GM19193 (cell line): Measurements from ENCODE around the gene LAMB1.

ENCODE experiments used
- POLR2A ChIP-seq: IDR thresholded peaks from 4 replicates; pipeline ENCODE4 v1.6.1; 2011; ENCODE audit not compliant: insufficient read depth, insufficient read length; ENCODE audit errors: extremely low read depth

Gene LAMB1

DNA sequence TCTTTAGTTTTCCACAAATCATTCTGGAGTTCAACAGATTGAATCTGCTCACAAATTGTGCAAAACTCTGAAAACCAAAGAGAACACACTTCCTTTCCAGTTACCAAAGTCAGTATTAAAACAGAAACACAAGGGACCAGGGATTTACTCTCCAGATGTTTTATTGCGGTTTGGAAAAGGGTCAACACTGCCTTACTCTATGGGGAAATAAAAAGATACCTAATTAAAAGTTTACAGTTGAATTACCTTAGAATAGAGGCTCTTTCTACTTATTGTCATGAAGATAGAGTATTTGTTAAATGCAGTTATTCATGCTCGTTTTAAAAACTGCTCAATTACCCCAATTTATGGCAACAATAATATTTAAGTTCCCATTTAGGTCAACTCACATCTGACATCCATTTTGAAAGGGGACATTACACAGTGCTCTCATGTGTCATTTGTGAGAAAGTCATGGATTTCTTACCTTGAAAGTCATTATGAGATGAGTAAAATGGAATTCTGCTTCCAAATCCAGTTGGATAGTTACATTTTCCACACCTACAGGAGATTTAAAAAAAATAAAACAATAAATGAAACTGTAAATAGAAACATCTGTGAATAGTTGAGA, 8.4 kb downstream of the LAMB1 start:
- no peak for TF ChIP-seq POLR2A

DNA sequence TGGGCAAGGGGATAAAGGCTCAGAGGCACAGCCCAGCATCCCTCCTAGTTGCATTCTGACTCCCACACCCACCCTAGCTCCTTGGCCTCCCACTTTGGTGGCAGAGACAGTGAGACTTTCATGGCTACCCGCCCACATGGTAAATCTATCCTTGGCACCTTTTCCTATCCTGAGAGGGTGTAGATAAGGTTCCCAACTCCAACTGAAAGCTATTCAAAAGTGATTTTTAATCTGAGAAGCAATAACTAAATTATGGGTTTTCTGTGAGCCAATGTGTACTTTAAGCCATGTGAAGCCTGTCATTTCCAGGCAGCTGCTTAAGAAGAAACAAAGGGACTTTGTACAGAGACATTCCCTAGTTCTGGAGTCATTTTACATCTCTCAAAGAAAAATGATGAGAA, 9.1 kb downstream of the LAMB1 start:
- TF ChIP-seq POLR2A, result no peak

DNA sequence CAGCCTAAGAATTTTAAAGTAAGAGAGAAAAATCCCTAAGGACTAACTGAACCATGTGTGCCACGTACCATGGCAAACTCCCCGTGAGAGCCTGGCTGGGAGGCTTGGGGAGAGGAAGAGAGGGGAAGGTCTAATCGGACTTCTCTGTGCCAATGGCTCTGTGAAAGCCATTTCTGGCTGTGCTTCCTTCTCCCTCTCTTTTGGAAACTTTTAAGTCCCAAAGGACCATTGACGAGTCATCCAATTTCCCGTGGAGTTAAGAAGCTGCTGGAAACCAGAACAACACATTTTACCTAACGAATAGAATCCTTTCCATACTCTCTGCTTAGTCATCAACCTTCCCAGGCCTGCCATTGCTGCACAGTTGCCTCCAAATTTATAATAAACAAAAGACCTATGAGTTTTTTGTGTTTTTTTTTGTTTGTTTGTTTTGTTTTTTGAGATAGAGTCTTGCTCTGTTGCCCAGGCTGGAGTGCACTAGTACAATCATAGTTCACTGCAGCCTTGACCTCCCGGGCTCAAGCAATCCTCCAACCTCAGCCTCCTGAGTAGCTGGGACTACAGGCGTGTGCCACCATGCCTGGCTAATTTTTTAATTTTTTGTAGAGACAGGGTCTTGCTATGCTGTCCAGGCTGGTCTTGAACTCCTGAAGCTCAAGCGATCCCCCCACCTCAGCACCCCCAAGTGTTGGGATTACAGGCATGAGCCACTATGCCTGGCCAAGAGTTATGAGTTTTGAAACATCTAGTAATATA, 13.2 kb downstream of the LAMB1 start:
- TF ChIP-seq POLR2A, result no peak

DNA sequence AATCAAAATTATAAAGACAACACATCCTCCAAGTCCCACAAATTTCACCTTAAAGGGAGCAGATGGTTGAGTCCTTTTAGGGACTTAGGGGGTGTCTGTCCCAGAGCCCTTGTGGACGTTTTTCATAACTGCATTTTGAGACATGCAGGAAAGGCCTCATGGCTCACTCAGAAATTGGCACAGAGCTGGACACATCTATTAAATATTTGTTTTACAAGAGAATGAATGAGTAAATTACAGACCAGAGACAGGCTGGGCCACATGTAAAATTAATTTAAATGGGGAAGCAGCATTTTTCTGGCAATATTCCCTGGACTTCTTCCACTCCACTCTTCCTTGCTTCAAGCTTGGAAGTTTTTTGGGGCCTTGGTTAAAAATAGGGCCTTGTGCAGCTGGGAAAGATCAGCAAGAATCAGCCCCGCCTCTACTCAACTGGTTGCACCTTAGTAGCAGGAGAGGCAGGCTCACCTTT, 20.0 kb downstream of the LAMB1 start:
- no peak for TF ChIP-seq POLR2A

DNA sequence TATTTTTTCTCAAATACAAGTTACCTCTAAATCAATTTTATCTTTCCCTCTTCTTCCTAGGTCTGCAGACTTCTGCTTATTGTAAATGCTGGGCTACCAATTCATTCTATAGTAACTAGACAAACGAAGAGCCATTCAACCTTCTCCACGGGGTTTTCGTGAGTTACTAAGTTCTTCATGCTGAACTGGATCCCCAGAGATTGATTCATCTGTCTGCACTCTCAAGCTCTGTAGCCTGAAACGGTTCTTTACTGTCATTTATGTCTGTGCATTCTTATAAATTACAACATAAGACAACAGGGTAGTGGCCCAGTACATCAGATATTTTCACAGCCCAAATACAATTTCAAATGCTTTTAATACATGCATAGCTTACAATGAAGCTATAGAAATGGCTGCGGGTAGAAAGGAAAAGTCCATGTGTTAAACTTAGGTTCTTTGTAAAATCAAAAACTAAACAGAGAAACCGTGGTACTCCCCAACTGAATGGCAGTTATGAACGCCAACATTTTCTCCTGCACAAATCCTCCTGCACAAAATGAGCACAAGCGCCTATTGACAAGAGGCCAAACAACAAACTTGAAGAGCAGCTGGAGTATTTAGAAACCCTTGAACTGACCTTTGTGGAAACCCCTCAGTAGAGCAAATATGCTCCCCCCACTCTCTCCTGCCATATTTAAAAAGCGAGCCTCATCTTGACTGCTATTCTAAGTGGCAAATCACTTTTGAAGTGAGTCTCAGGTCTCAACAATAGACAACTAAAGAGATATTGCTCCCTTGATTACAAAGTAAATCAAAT, 20.7 kb downstream of the LAMB1 start:
- no peak for TF ChIP-seq POLR2A

DNA sequence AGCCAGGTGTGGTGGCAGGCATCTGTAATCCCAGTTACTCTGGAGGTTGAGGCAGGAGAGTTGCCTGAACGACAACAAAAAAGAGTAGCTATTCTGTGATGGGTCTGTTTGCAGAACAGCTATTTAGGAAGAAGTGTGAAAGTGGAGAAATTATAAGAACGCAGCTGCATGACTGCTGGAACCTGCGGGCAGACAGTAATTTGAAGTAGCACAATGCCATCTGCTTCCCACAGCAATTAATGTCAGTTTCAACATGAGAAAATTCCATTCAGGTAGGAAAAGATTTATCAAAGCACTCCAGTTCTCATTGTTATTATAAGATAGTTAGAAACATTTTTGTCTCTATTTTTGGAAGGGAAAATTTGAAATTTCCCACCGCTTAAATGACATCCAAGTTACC, 21.5 kb downstream of the LAMB1 start:
- no peak for TF ChIP-seq POLR2A

DNA sequence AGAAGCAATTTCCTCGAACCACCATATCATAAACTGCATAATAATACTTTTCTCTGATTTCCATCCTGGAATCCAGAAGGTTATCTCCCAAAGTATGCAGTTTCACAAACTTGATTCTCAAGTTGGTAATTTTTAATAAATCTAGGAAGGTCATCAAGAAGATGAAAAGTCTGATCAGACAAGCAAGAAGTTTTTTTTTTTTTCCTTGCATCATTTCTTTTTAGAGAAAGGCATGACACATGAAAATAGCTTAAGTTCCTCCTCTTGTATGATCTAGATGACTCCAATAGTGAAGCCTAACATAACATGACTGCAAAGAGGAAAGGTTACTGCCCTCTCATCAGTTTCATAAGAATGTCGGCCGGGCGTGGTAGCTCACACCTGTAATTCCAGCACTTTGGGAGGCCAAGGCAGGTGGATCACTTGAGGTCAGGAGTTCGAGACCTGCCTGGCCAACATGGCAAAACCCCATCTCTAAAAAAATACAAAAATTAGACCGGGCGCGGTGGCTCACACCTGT, 22.2 kb downstream of the LAMB1 start:
- TF ChIP-seq POLR2A, result no peak

DNA sequence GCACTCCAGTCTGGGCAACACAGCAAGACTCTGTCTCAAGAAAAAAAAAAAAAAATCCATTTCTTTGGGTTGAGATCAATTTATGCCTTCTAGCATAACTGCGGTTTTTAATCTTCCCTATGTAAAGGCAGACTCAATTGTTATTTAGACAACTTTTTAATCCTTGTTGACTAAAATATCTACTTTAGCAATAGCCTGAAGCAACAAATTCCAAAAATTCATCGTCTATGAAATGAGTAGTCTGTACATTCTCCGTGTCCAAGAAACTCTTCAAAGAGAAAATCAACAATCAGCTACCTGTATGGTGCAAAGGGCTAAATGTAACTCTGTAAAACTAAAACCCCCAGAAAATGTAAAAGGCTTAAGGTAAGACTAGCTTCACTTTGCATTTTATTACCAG, 22.8 kb downstream of the LAMB1 start:
- TF ChIP-seq POLR2A, result no peak

DNA sequence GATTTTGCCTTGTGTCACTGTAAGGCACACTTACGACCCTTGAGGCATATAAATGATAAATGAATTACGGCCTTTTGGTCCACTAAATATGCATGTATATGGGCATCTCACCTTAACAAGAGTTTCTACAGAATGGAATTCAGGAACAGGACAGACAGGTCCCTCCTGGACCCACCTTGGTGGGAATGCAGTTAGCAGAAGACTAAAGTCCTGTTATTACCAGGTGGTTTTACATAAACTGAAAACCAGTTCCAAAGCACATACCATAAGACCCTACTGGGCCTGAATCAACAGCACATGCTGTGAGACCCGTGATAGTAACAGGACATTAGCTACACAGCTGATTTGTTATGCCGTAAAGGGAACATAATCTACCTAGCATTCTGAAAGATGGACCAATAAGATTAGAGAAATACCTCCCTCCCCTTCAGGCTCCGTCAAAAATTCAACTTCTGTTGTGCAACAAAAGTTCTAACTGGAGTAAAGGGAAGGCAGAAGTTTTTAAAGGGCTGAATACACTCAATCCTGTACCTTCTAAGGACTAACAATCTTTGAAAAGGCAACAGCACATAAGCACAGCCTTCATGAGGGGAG, 24.0 kb downstream of the LAMB1 start:
- TF ChIP-seq POLR2A, result no peak

DNA sequence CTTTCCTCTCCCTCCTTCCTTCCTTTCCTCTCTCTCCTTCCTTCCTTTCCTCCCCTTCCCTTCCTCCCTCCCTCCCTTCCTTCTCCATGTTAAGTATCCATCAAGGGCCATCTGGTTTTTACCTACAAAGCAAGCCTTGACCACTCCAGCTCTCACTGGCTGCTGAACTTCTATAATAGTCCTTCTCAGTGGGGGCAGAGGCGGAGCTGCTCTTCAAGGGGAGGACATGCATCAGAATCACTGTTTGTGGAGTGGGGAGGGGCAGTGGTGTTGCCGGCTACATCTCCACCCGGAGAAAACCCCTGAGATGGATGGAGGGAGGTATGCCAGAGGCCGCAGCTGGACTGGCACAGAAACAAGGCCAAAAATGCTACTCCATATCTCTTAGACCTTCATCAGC, 25.9 kb downstream of the LAMB1 start:
- no peak for TF ChIP-seq POLR2A

DNA sequence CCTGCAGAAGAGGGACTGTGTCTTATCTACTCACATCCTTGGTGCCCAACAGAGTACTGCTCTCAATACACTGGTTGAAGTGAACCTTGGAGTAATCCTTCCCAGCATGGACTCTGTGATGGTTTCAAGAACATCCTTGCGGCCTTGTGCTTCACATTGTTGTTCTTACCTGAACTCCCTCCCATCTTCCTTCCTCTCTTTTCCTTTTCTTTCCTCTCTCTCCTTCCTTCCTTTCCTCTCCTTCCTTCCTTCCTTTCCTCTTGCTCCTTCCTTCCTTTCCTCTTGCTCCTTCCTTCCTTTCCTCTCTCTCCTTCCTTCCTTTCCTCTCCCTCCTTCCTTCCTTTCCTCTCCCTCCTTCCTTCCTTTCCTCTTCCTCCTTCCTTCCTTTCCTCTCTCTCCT, 26.3 kb downstream of the LAMB1 start:
- no peak for TF ChIP-seq POLR2A

DNA sequence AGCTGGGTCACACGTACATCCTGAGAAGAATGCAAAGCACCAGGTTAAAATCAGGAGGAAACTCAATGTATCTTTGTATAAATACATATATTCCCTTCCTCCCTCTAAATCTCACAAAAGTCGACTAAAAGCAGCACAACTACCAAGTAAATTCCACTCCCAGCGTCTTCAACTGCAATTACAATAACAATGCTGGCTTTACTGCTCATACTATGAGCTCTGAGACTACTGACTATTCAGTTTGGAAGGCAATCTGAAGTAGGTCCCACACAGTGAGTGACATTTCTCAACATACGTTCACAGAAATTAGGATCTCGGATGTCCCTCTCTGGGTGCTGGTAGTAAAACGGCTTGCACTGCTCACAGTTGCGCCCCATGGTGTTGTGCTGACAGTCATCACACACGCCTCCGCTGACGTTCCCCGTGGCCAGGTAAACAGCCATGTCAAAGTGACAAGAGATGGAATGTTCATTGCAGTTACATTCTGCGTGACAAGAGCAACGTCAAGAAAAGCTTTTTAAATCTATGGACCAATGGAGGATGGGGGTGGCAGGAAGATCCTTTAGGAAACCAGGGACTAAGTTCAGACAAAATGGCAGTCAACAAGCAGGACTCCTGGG, 27.5 kb downstream of the LAMB1 start:
- TF ChIP-seq POLR2A, result no peak

DNA sequence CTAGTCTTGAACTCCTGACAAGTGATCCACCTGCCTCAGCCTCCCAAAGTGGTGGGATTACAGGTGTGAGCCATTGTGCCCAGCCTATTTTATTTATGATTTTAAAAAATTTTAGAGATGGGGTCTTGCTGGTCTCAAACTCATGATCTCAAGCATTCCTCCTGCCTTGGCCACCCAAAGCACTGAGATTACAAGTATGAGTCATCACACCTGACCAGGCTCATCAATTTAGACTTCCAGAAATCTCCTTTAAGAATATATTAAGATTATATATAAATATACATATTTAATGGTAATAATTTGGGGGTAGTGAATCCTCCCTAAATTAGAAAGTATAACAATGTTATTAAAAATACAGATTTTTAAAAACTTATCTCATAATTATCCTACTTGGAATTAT, 29.1 kb downstream of the LAMB1 start:
- no peak for TF ChIP-seq POLR2A

DNA sequence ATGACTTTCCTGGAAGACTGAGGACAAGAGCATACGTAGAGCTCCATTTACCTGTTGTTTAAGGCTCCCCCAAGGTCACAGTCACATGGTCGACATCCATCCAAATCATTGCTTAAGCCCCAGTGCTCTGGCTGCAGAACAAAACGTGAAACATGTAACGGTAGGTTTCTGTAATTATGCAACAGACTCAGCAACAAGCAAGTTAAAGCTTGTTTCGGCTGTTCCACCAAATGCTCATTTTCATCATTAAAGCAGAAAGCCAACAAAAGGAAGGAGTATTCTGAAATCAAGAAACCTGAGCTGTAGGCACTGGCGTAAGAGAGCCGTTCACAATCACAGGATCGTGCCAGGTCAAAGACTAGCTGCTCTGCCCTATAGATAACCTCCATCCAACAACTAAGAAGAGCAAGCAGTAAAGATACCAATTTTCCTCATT, 30.0 kb downstream of the LAMB1 start:
- no peak for TF ChIP-seq POLR2A
